ENCODE data around the gene BCL2L14. TPM values are rescaled to one million over a fixed set of nuclear protein-coding genes. Genes with fewer than 3 reads are reported as not detected.

BCL2L14 gene
- total RNA-seq, 1 experiment from 2014 or later = not detected

- no peaks in the 10 kb centered on the region for H3K9me3 ChIP-seq (ENCODE audit: control insufficient read depth, insufficient read depth, low read depth, low read length)
- intact Hi-C loops (cut with micrococcal nuclease; ENCODE audit: unreplicated experiment) (no loop called here), in situ Hi-C loops (cut with HindIII; ENCODE audit: low pct_unique_long_range_greater_than_20kb, low sequenced_read_pairs) (no loop called here)
- H3K36me3 ChIP-seq (ENCODE audit: control insufficient read depth, insufficient read depth, low read length) = no peaks in the 10 kb centered on the region
- no TSS peak for BruUV-seq (replicated peaks)
- ChIA-PET POLR2A (no interaction called here), CTCF (interaction anchor here (0.6 kb wide), 1 partner anchor 230 kb away, joined by 3 read pairs; no protein-coding TSS in a partner anchor)
- no peaks in the 10 kb centered on the region for H3K4me1 ChIP-seq (ENCODE audit: control insufficient read depth, insufficient read depth, low read length)
- H3K27me3 ChIP-seq (ENCODE audit: control insufficient read depth, insufficient read depth, low read length) = no peaks in the 10 kb centered on the region
- no peak for ATAC-seq
- TF ChIP-seq, protein P1, sequence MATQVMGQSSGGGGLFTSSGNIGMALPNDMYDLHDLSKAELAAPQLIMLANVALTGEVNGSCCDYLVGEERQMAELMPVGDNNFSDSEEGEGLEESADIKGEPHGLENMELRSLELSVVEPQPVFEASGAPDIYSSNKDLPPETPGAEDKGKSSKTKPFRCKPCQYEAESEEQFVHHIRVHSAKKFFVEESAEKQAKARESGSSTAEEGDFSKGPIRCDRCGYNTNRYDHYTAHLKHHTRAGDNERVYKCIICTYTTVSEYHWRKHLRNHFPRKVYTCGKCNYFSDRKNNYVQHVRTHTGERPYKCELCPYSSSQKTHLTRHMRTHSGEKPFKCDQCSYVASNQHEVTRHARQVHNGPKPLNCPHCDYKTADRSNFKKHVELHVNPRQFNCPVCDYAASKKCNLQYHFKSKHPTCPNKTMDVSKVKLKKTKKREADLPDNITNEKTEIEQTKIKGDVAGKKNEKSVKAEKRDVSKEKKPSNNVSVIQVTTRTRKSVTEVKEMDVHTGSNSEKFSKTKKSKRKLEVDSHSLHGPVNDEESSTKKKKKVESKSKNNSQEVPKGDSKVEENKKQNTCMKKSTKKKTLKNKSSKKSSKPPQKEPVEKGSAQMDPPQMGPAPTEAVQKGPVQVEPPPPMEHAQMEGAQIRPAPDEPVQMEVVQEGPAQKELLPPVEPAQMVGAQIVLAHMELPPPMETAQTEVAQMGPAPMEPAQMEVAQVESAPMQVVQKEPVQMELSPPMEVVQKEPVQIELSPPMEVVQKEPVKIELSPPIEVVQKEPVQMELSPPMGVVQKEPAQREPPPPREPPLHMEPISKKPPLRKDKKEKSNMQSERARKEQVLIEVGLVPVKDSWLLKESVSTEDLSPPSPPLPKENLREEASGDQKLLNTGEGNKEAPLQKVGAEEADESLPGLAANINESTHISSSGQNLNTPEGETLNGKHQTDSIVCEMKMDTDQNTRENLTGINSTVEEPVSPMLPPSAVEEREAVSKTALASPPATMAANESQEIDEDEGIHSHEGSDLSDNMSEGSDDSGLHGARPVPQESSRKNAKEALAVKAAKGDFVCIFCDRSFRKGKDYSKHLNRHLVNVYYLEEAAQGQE (IDR thresholded peaks at IDR 0.05; ENCODE audit: insufficient read depth in 1 of 2, low read depth in 2 of 2, low read length in 1 of 2) = no peak
- TF ChIP-seq TCF7L2 (IDR thresholded peaks at IDR 0.05; ENCODE audit: low read depth, low read length) = no peak
- no peak for TF ChIP-seq CTCF (IDR thresholded peaks at IDR 0.05)
- TF ChIP-seq SIN3A (IDR thresholded peaks at IDR 0.05; ENCODE audit: borderline replicate concordance, insufficient read depth, low read depth, low read length) = no peak
- no peak for TF ChIP-seq POLR2AphosphoS5 (IDR thresholded peaks at IDR 0.05; ENCODE audit: low read depth, low read length)
- H3K27ac ChIP-seq (ENCODE audit: low read length) = no peak overlapping the region
- DNase-seq (ENCODE audit: low read depth, low spot score) = no peak
- no peak overlapping the region for H3K4me3 ChIP-seq (ENCODE audit: low read depth in 2 of 2, low read length in 2 of 2)
These were observed 27.4 kb downstream of the BCL2L14 start for GRCh38 chr12:12097891-12098690.

DNA sequence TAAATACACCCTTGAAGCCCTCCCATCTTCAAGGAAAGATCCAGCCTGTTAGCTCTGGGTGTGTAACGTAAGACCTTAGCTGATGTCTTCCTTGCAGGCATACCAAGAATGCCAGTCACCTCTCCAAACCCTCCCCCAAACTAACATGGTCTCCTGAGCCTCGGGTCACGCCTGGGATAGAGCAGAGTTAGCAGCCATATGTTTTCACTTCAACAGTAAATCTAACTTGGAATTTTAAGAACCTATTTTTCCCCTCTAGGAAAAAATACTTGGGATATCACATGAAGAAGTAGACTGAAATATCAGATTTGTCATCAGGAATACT is 27.9 kb downstream of the BCL2L14 start:
- ChIA-PET POLR2A (no interaction called here), CTCF (interaction anchor here (0.6 kb wide), 1 partner anchor 229 kb away, joined by 3 read pairs; no protein-coding TSS in a partner anchor)
- in situ Hi-C loops (cut with HindIII; ENCODE audit: low pct_unique_long_range_greater_than_20kb, low sequenced_read_pairs) = no loop called here
- no peaks in the 10 kb centered on the region for H3K36me3 ChIP-seq (ENCODE audit: control insufficient read depth, insufficient read depth, low read length)
- DNase-seq (ENCODE audit: low read depth, low spot score) (no peak), ATAC-seq (no peak)
- no peaks in the 10 kb centered on the region for H3K4me1 ChIP-seq (ENCODE audit: control insufficient read depth, insufficient read depth, low read length)
- H3K9me3 ChIP-seq (ENCODE audit: control insufficient read depth, insufficient read depth, low read depth, low read length) = no peaks in the 10 kb centered on the region
- no TSS peak for BruUV-seq (replicated peaks)
- intact Hi-C loops (cut with micrococcal nuclease; ENCODE audit: unreplicated experiment) = no loop called here
- TF ChIP-seq SIN3A (IDR thresholded peaks at IDR 0.05; ENCODE audit: borderline replicate concordance, insufficient read depth, low read depth, low read length) (no peak), TCF7L2 (IDR thresholded peaks at IDR 0.05; ENCODE audit: low read depth, low read length) (no peak), POLR2AphosphoS5 (IDR thresholded peaks at IDR 0.05; ENCODE audit: low read depth, low read length) (no peak), CTCF (IDR thresholded peaks at IDR 0.05) (no peak)
- TF ChIP-seq, protein P1 (IDR thresholded peaks at IDR 0.05; ENCODE audit: insufficient read depth in 1 of 2, low read depth in 2 of 2, low read length in 1 of 2) = no peak
- H3K4me3 ChIP-seq (ENCODE audit: low read depth in 2 of 2, low read length in 2 of 2) = no peak overlapping the region
- no peak overlapping the region for H3K27ac ChIP-seq (ENCODE audit: low read length)
- no peaks in the 10 kb centered on the region for H3K27me3 ChIP-seq (ENCODE audit: control insufficient read depth, insufficient read depth, low read length)

Data from Panc1 (cell line).